ENCODE results near the gene CENPQ. TPM values are rescaled to one million over a fixed set of nuclear protein-coding genes. Genes with fewer than 3 reads are reported as not detected.

Gene CENPQ
- total RNA-seq, 1 experiment from 2014 or later, result 11.3 TPM

DNA sequence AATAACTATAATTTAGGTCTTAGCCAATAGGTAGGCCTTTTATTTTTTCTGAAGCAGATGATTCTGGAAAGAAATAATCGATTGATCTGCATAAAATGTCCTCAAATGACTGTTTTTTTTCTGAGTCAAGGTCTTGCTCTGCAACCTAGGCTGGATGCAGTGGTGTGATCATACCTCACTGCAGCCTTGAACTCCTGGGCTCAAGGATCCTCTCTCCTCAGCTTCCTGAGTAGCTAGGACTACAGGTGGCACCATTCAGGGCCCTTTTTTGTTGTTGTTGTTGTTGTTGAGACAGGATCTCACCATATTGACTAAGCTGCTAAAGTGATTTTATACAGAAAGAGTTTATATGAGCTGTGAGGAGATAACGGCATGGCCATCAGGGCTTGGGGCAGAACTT lies 54.7 kb downstream of the CENPQ start:
- no peak for DNase-seq (ENCODE audit: low read depth, low spot score)
- Histone ChIP-seq H3K4me3 (replicated peaks in 1 of 2; ENCODE audit: low read depth in 1 of 2, low read length in 2 of 2) (no peak overlapping the region), H3K79me2 (ENCODE audit: insufficient read depth, low read length) (no peaks in the 10 kb centered on the region), H3K9ac (ENCODE audit: low read length) (no peak overlapping the region), H3K4me2 (ENCODE audit: low read length) (no peak overlapping the region), H3K36me3 (ENCODE audit: control insufficient read depth in 1 of 2, insufficient read depth in 2 of 2, low read length in 2 of 2) (no peaks in the 10 kb centered on the region), H2AFZ (ENCODE audit: low read depth, low read length, poor library complexity, severe bottlenecking) (no peak overlapping the region), H3K27me3 (ENCODE audit: insufficient read depth, low read length) (no peaks in the 10 kb centered on the region), H3K9me2 (ENCODE audit: insufficient read depth) (no peaks in the 10 kb centered on the region), H3K9me3 (ENCODE audit: control insufficient read depth in 1 of 2, insufficient read depth in 1 of 2, low read depth in 1 of 2, low read length in 2 of 2) (no peaks in the 10 kb centered on the region), H4K20me1 (ENCODE audit: insufficient read depth) (no peaks in the 10 kb centered on the region), H3K4me1 (ENCODE audit: control insufficient read depth in 1 of 2, insufficient read depth in 2 of 2, low read length in 2 of 2) (no peaks in the 10 kb centered on the region), H3K27ac (ENCODE audit: low read depth, low read length) (no peak overlapping the region)
- ChIA-PET RAD21 (ENCODE audit: low non-redundant PET in 1 of 2, low total read pairs in 2 of 2, uncharacterized antibody in 2 of 2, unreplicated experiment in 2 of 2) (no interaction called here), CTCF (no interaction called here), POLR2A (no interaction called here)
- ATAC-seq, result no peak
- intact Hi-C loops (cut with micrococcal nuclease), result no loop called here
- TF ChIP-seq ELF1 (IDR thresholded peaks at IDR 0.05; ENCODE audit: borderline replicate concordance, low read depth) (no peak), YY1 (IDR thresholded peaks at IDR 0.05; ENCODE audit: extremely low read depth, insufficient replicate concordance, low read depth, low read length) (no peak), TCF7L2 (IDR thresholded peaks at IDR 0.05; ENCODE audit: borderline replicate concordance, extremely low read depth, insufficient read depth, insufficient read length) (no peak)
- TF ChIP-seq, protein P1, sequence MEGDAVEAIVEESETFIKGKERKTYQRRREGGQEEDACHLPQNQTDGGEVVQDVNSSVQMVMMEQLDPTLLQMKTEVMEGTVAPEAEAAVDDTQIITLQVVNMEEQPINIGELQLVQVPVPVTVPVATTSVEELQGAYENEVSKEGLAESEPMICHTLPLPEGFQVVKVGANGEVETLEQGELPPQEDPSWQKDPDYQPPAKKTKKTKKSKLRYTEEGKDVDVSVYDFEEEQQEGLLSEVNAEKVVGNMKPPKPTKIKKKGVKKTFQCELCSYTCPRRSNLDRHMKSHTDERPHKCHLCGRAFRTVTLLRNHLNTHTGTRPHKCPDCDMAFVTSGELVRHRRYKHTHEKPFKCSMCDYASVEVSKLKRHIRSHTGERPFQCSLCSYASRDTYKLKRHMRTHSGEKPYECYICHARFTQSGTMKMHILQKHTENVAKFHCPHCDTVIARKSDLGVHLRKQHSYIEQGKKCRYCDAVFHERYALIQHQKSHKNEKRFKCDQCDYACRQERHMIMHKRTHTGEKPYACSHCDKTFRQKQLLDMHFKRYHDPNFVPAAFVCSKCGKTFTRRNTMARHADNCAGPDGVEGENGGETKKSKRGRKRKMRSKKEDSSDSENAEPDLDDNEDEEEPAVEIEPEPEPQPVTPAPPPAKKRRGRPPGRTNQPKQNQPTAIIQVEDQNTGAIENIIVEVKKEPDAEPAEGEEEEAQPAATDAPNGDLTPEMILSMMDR (IDR thresholded peaks at IDR 0.05 in 2 of 3, conservative IDR thresholded peaks at IDR 0.05 in 1 of 3; ENCODE audit: borderline replicate concordance in 1 of 3, insufficient read depth in 1 of 3, low read depth in 2 of 3, low read length in 2 of 3), result no peak
- no TSS peak for BruUV-seq (replicated peaks)

- ATAC-seq, result no peak
- ChIA-PET RAD21 (ENCODE audit: low non-redundant PET in 1 of 2, low total read pairs in 2 of 2, uncharacterized antibody in 2 of 2, unreplicated experiment in 2 of 2) (no interaction called here), POLR2A (interaction anchor here (1.5 kb wide), 1 partner anchor 13 kb away, joined by 4 read pairs; no protein-coding TSS in a partner anchor), CTCF (no interaction called here)
- Histone ChIP-seq H3K9me2 (ENCODE audit: insufficient read depth) (no peaks in the 10 kb centered on the region), H3K79me2 (ENCODE audit: insufficient read depth, low read length) (no peaks in the 10 kb centered on the region), H3K4me2 (ENCODE audit: low read length) (no peak overlapping the region), H3K9ac (ENCODE audit: low read length) (no peak overlapping the region), H3K27ac (ENCODE audit: low read depth, low read length) (no peak overlapping the region), H4K20me1 (ENCODE audit: insufficient read depth) (no peaks in the 10 kb centered on the region), H3K36me3 (ENCODE audit: control insufficient read depth in 1 of 2, insufficient read depth in 2 of 2, low read length in 2 of 2) (no peaks in the 10 kb centered on the region), H3K4me3 (replicated peaks in 1 of 2; ENCODE audit: low read depth in 1 of 2, low read length in 2 of 2) (no peak overlapping the region), H3K4me1 (ENCODE audit: control insufficient read depth in 1 of 2, insufficient read depth in 2 of 2, low read length in 2 of 2) (no peaks in the 10 kb centered on the region), H3K27me3 (ENCODE audit: insufficient read depth, low read length) (no peaks in the 10 kb centered on the region), H2AFZ (ENCODE audit: low read depth, low read length, poor library complexity, severe bottlenecking) (no peak overlapping the region), H3K9me3 (ENCODE audit: control insufficient read depth in 1 of 2, insufficient read depth in 1 of 2, low read depth in 1 of 2, low read length in 2 of 2) (no peaks in the 10 kb centered on the region)
- no TSS peak for BruUV-seq (replicated peaks)
- intact Hi-C loops (cut with micrococcal nuclease), result no loop called here
- DNase-seq (ENCODE audit: low read depth, low spot score), result no peak
- TF ChIP-seq, protein P1 (IDR thresholded peaks at IDR 0.05 in 2 of 3, conservative IDR thresholded peaks at IDR 0.05 in 1 of 3; ENCODE audit: borderline replicate concordance in 1 of 3, insufficient read depth in 1 of 3, low read depth in 2 of 3, low read length in 2 of 3), result no peak
- TF ChIP-seq CBX3 (IDR thresholded peaks at IDR 0.05; ENCODE audit: low read depth), result no peak
- no peak for TF ChIP-seq RAD21 (IDR thresholded peaks at IDR 0.05; ENCODE audit: low read depth)
- no peak for TF ChIP-seq JUND (IDR thresholded peaks at IDR 0.05)
- no peak for TF ChIP-seq CEBPB (IDR thresholded peaks at IDR 0.05; ENCODE audit: low read depth)
- TF ChIP-seq ELF1 (IDR thresholded peaks at IDR 0.05; ENCODE audit: borderline replicate concordance, low read depth), result no peak
- TF ChIP-seq POLR2A (IDR thresholded peaks at IDR 0.05; ENCODE audit: borderline replicate concordance, extremely low read depth, insufficient read depth, insufficient read length), result no peak
- no peak for TF ChIP-seq EZH2 (IDR thresholded peaks at IDR 0.05)
- no peak for TF ChIP-seq ZBTB33 (IDR thresholded peaks at IDR 0.05; ENCODE audit: extremely low read depth, insufficient replicate concordance, low read length)
- TF ChIP-seq YY1 (IDR thresholded peaks at IDR 0.05; ENCODE audit: extremely low read depth, insufficient replicate concordance, low read depth, low read length), result no peak
- TF ChIP-seq TCF7L2 (IDR thresholded peaks at IDR 0.05; ENCODE audit: borderline replicate concordance, extremely low read depth, insufficient read depth, insufficient read length), result no peak
- no peak for TF ChIP-seq SRF (IDR thresholded peaks at IDR 0.05; ENCODE audit: low read depth)
- no peak for TF ChIP-seq ZNF274 (IDR thresholded peaks at IDR 0.05; ENCODE audit: low read depth, low read length)
- TF ChIP-seq SIN3A (IDR thresholded peaks at IDR 0.05; ENCODE audit: low read depth), result no peak
These were observed 56.5 kb downstream of the CENPQ start for GRCh38 chr6:49519660-49520059.
